TTC549 (cell line): Measurements from ENCODE around the gene SDC1.

Experiments used
- FAIRE-seq: peaks from 2 replicates; lab custom pipeline; 2012; peaks lifted over from hg19 to GRCh38; lab: Jason Lieb, UNC

Gene SDC1

DNA sequence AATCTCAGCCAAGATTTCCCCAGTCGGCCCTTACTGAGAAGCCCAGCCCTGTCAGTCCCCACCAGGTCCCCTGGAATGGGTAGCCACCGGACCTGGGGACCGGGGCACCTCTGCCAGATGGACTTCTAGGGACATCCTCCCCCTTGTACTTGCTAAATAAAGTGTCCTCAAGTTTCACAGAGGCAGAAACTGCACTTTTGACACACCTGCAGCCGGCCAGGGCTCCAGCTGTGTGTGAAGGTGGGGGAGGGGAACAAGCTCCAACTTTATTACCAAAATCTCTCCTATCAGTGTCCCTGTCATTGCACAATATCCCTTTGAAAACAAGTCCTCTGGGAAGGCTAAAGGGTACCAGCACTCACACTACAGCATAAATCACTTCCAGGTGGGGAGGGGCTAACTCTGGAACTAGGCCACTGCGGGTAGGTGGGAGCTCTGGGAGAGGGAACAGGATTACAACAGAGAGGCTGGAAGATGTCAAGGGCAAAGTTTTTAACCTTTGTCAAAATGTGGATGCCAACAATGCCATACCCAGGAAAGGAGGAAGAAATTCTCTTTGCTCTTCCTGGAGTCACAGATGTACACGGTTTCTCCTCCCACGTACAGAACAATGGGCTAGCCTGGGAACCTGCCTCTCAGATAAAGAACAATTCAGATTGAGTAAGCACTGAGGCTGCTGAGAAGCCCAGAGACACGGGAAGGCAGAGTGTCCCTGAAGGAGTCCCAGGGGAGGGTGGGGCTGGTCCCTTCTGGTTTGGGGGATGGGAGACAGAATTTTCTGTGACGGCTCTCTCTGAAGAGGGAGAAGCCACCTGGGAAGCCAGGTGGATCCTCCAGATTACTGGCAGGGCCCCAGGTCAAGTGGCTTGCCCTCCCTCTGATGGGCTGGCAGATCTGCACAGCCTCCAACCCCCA is 11.0 kb downstream of the SDC1 start:
- no peak for FAIRE-seq

DNA sequence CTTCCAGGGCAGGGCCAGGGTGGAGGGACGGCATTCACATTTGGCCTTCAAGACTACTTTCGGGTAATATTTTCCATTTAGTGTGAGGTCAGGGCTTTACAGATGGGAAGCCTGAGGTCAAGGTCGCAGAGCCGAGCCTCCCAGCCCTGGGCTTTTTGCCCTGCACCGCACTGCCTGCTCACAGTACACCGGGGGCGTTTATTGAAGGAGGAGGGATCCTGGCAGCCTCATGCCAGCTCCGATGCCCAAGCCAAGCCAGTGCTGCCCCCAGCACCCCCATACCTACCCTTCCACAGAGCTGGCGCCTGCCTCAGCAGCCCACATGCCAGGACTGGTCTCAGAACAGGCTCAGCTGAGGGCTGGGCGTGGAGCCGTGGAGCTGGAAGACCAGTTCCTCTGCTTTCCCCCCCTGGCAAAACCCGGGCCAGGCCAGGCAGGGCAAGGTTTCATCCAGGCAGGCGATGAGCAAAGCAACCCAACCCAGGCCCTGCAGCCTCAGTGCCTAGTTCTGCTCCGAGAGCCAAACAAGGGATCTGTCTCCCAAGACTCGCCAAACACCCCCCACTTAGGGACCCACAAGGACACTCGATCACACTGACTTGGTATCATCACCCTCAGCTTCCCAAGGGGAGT is 11.9 kb downstream of the SDC1 start:
- FAIRE-seq: no peak

DNA sequence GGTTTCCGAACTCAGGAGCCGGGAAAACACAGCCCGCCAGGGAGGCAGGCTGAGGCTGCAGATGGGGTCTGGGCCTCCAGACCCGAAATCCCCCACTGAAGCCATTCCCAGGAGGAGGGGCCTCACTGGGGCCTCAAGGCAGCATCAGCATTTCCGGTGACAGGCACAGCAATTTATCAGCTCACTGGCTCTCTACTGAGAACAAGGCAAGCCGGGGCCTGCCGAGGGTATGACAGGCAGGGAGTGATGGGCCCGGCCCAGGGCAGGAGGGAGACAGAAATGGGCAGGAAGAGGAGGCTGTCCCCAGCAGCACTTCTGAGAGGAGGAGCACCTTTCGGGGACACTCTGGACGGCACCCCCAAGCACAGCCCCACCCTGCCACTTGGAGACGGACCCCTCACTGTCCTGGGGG is 12.5 kb downstream of the SDC1 start:
- FAIRE-seq: no peak

DNA sequence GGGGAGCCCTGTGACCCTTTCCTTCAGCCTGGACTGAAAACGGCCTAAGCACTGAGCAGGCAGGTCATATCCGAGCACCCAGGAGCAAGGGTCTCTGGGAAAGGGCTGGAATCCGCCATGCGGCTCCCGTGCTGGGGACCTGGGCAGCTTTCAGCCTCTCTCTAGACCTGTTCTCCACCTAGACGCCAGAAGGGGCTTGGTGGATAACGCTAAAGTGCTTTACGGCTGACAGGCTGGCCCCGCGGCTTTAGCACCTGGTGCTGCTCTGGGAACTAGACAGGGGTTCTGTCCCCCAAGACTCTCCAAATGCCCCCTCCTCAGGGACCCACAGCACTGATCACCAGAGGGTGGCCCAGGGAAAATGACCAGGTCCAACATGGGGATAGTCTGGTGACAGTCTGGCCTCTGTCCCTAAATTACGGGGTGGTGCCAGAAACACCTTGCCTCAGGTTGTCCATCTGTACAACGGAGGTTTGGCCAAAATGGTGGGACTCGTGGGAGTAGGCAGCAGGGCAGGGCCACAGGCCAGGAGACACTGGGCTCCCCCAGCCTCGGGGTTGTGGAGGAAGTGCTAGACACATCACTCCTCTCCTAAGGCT is 13.0 kb downstream of the SDC1 start:
- no peak for FAIRE-seq

DNA sequence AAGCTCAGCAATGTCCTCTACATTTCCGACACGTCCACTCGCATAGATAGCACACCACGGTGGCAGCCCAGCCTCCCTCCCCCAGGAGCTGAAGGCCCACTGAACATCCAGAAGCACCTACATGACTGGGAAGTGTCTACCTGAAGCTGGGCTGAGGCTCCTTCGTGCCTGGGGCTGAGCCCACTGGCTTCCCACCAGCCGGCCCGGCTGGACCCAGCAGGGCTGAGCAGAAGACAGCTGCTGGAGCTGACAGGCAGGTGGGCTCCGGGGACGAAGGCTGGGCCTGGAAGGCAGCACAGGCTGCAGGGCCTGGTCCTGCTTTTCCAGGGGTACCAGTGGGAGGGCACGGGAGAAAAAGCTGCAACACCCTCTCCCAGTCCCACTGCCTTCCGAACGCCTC is 13.5 kb downstream of the SDC1 start:
- no peak for FAIRE-seq

DNA sequence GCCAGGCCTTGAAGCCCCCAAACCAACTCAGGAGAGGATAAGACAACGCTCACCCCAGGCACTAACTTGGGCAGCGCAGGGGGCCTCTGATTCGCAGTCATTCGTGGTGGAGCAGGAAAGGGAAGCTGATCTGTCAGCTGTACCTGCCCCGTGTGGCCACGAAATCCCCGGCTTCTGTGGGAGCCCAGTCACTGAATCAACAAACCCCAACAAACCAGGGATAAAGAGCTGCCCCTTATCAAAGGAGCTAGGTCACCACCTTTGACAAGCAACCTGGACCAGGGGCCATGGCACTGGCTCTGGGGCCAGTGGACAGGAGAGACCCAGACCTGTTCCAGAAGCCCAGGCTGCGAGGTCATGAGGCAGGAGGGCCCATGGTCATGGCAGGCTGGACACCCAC is 14.5 kb downstream of the SDC1 start:
- no peak for FAIRE-seq

DNA sequence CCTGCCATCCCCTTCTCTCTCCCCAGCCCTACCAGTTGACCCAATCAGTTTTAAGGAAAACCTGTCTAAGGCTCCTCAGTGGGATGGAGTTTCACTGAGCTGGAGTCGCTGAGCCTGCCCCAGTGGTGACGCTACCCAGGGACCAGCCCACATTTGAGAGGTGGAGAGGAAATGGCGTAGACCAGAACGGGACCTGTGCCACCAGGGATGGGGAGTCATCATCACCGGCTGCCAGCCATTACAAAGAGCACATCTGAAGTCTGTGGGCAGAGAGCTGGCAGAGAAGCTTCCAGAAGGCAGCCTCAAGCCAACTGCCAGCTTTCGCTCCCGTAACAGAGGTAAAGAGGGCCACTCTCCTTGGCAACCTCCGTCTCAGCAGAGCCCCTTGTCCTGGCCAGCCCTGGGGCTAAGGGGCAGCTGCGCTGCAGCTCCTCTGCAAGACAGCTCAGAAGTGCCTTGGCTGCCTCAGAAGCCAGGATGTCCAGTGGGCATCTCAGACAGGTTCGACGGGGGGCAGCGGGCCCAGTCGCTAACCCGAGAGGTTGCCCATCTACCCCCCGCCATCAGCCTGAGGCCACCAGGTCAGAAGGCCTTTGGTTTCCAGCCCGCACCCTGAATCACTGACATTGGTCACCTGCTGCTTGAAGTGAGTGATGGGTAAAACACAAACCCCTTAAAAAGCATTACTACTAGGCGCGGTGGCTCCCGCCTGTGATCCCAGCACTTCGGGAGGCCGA is 15.4 kb downstream of the SDC1 start:
- no peak for FAIRE-seq

DNA sequence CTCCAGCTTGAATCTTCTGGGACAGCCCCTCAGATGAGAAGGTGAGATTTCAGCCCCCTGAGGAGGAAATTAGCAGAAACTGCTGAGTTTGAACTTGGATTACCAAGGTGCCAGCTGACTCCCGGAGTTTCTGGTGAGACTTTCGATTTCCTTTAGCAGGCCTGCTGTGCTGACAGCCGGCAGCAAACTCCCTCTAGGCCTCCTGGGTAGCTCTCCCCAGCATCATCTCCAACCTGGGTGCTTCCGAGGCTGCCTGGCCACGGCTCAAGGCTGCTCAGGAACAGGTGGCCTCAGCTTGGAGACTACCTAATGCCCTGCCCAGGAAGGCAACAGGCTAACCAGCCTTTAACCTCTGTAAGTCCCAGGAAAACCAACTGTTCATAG is 16.5 kb downstream of the SDC1 start:
- no peak for FAIRE-seq

DNA sequence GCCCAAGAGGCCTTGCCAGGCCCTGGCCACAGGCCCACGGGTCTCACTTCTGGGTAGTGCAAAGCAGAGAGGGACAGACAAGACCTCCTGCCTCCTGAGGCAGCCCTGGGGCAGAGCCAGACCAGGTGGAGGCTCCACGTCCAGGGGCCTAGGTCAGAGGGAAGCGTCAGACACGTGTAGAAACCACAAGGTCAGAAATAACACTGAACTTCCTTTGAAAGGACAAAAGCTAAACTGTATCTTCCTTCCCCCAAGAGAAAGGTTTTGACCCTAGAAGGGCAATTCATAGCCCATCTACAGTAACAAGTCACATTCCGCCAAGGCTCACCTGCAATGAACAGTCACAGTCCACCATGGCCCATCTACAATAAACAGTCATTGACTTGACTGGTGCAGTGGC is 17.9 kb downstream of the SDC1 start:
- no peak for FAIRE-seq

DNA sequence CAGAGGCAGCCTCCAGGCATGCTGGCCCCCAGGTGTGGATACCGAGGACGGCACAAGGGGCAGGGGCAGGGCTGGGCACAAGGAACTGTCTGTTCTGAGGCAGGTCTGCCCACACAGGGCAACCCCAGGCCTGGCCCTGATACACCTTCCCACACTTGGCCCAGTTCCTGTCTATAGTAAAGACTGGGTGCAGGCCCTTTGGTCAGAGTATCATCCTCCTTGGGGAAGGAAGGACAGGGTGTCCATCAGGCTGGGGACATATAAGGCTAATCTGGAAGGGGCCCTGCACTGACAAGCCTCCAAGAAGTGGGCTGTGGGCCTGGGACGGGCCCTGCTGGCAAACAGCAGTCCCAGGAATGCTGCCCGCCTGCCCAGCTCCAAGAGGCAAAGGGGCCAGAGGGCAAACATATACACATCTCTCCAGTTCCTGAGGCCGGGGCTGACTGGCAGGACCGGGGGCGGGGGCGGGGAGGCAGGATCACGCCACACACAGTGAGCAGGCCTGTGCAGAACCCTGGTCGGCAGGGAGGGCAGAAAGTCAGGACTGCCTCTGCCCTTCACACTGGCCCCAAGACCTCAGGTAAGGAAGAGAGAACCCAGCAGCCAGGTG is 18.9 kb downstream of the SDC1 start:
- no peak for FAIRE-seq

DNA sequence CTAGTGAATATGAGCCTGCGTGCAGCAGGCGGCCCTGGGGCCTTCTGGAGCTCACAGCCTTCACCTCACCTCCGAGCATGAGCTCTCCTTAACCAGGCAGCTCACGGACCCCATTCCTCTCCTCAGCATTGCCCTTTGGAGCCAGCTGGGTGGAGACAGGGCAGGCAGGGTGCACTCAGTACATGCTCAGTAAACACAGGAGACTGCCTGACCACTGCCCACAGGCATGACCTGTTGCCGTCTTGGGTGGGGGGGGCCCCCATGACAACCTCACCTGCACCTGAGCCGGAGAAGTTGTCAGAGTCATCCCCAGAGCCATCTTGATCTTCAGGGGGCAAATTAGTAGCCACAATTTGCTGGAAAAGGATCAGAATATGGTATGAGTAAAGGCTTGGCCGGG is 19.9 kb downstream of the SDC1 start:
- FAIRE-seq: no peak

DNA sequence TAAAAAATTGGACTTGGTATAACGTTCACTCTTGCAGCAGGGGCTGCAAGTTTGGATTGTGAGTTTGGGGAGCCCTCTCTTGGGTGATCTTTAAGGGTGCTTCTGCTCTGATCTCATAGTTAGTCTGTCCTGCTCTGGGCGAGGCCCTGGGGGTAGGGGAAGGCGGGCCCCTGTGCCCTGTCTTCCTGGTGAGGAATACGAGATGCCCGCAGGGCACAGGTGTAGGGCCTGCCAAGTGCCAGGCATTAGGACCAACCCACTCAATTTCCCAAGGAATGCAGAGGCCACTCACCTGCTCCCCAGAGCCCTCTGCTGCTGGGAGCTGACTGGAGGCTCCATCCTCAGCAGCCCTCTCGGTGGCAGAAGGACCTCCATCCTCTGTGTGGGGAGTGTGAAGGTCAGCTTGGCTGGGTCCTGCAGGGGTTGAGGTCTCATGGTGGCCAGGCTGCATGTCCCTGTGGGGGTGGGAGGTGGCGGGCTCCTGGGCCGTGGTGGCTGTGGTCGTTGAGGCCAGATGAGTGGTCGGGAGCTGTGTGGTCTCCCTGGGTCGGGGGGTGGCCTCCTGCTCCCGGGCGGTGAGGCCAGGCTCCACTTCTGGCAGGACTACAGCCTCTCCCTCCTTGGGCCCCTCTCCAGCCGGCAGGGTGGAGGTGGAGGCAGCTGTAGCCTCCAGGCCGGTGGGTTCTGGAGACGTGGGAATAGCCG is 21.3 kb downstream of the SDC1 start:
- FAIRE-seq: no peak

DNA sequence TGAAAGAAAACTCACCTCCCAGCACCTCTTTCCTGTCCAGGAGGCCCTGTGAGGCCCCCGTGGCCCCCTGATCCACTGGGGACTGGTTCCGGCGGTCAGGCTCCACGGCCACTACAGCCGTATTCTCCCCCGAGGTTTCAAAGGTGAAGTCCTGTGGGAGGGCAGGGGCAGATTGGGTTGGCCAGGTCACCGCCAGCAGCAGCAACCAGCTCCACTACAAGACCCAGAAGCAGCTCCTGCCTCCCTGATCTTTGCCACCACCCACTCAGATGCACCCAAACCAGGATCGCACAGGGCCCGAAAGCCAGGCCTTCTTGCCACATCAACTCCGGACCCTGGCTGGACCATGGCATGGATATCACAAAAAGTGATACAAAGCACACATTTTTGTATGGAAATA is 21.9 kb downstream of the SDC1 start:
- FAIRE-seq: no peak

DNA sequence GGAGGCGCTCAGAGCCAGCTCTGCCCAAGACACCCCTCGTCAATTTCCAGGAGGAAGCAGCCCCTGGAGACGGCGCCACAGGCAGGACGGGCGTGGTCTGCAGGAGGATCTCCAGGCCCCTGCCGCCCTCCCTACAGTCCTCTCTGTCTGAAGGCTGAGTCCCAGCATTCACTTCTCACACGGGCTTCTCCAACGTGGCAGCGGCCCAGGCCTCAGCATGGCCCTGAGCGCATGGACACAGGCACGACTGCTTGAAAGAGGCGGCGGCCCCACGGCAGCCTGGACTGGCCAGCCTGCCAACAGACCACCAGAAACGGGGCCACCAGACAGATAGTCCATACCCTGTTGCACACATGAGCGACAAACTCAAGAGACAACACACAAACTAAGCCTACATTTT is 23.3 kb downstream of the SDC1 start:
- no peak for FAIRE-seq

DNA sequence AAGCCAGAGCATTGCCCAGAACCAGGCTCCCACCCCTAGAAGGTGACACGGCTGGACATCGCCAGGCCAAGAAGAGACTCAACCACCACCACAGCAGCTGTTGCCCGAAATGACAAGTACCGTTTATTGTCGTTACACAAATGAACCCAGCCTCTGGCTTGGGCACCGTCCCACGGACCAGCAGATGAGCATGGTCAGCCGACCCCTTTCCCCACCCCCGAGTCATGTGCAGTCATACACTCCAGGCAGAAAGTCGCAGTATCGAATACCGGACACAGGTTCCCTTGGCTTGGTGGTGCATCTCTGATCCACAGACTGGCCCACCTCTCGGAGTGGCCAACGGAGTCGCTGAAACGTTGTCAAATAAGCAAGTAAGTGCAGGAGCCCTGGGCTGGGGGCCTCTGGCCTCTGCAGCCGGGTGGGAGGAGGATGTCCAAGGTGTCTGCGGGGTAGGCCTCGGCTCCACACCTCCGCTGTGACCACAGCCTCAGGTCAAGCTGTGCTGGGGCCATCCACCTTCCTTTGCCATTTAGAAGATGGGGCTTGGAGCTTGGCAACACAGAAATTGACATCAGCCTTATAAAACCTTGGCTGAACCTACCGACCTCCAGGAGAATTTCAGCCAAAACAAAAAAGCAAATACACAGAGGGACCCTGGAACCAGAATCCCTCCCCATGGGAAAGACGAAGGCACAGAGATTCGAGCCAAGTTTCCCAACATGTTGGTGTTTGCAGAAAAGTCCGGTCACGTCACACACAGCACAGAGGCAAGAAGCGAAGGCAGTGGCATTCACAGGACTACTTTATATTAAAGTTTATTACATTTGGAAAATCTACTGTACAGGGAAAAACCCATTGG is 24.0 kb downstream of the SDC1 start:
- FAIRE-seq: no peak

DNA sequence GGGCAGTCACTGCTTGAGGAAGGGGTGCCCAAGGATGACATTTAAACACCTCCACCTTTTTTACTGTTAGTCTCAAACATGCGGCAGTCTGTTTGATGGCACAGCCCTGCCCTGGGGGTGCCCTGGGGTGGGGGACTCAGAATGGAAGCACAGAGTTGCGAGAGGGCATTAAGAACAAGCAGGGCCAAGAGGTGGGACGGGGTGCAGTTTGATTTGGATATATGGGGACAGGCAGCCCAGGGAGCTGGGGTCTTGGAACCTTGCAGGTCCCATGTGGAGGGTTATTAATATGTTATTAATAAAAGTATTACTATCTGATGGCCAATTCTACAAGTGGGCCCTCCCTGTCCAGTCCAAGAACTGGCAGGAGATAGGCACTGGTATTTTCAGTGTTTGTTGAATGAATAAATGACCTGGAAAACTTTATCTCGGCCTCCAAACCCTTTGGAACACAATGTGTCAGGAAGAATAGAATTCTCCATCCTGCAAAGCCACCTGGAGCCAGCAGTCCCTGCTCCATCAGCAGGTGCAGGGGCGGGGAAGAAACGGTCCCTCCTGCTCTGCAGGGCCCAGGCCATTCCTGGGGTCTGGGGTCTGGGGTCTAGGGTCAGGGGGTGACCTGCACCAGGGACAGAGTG is 25.2 kb downstream of the SDC1 start:
- no peak for FAIRE-seq

DNA sequence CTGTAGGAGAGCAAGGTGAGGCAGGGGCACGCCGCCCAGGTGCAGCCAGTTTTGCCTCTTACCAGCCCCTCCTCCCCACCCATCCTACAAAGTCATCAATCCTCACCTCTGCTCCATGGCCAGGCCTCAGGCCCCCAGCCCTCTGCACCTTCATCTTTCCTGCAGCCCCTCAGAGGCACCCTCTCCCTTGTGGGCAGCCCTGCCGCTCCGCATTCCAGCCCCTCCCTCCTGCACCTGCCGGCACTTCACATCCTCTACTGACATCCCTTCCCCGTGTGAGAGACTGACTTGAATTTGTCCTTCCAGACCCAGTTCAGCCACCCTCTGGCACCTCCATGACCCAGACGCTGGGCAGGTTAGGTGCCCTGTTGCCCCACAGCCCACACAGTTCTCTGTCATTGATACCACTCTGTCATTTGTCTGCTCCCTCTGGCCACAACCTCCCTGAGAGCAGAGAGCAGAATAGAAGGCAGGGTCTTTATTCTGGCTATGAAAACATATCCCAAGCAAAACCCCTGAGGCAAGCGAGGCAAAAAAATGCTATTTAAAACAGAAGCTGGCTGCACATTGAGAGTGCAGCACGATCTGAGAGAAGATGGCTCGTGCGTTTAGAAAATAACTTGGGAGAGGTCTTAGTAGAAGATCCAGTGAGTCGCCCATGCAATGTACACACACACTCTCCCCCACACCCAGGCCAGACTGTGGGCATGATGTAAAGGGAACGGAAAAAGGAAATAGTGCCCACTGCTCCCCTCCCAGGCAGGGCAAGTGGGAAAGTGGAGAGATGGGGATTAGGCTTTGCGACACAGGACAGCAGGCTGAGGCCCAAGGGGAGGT is 25.9 kb downstream of the SDC1 start:
- no peak for FAIRE-seq

DNA sequence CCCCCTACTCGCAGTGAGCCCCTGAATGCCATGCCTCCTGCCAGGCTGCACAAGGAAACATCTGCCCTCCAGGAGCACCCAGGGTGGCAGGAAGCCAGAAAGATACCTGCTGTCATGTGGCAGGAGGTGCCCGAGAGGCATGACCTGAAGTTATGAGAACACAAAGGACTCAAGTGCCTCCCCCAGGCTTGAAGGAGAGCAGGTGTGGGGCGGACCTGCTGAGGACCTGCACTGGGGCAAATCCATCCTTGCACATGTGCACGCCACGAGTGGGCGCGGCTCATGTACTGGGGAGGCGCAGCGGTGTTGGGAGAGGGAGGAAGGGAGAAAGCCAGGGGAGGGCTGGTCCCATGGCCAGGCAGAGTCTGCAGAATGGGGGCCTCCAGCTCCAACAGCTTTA is 26.9 kb downstream of the SDC1 start:
- FAIRE-seq: no peak

DNA sequence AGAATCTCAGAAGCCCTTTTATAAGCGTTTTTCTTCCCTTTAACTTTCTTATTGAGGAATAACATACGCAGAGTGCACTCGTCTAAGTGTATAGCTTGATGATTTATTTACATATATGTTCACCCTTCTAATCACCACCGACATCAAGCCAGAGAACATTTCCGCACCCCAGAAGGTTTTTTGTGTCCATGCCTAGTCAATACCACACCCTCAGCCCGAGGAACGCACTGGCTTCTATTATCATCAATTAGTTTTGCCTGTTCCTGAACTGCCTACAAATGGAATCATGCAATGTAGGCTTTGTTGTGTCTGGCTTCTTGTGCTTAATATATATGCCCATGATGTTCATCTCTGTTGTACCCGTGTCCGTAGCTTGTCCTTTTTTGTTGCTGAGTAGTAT is 27.7 kb downstream of the SDC1 start:
- FAIRE-seq: no peak
